Upper lobe of left lung (tissue), 4 donors: ENCODE results near the gene ATXN1.

Experiments
- EP300 ChIP-seq, 4 donors: sonication (generic); formaldehyde crosslinking; IDR thresholded peaks; one replicate each; pipeline ENCODE4 v1.5.1; 2017; ENCODE audit warnings: antibody characterized with exemption in 4 of 4, control low read depth in 2 of 4
- POLR2A ChIP-seq, 4 donors: fragments of 450-650 bp; IDR thresholded peaks; one replicate each; pipeline ENCODE4 v1.5.1; 2016 to 2017; ENCODE audit warnings: antibody characterized with exemption in 4 of 4, mild to moderate bottlenecking in 2 of 4
- TF ChIP-seq, protein P1 (sequence below), 6 experiments: fragments of 450-650 bp in 4 of 6; fragments of 200-600 bp in 2 of 6; sonication (generic) in 2 of 6; IDR thresholded peaks; one replicate each; pipeline ENCODE4 v1.5.1; 2016 to 2019; ENCODE audit warnings: antibody characterized with exemption in 6 of 6

GRCh38 chr6:16412171-16412570 lies 349.1 kb downstream of the ATXN1 start:
- TF ChIP-seq, protein P1, sequence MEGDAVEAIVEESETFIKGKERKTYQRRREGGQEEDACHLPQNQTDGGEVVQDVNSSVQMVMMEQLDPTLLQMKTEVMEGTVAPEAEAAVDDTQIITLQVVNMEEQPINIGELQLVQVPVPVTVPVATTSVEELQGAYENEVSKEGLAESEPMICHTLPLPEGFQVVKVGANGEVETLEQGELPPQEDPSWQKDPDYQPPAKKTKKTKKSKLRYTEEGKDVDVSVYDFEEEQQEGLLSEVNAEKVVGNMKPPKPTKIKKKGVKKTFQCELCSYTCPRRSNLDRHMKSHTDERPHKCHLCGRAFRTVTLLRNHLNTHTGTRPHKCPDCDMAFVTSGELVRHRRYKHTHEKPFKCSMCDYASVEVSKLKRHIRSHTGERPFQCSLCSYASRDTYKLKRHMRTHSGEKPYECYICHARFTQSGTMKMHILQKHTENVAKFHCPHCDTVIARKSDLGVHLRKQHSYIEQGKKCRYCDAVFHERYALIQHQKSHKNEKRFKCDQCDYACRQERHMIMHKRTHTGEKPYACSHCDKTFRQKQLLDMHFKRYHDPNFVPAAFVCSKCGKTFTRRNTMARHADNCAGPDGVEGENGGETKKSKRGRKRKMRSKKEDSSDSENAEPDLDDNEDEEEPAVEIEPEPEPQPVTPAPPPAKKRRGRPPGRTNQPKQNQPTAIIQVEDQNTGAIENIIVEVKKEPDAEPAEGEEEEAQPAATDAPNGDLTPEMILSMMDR (IDR thresholded peaks at IDR 0.05) = no peak
- no peak for TF ChIP-seq EP300 (IDR thresholded peaks at IDR 0.05)
- no peak for TF ChIP-seq POLR2A (IDR thresholded peaks at IDR 0.05)
